Measurements from ENCODE around the gene FERD3L. TPM values are rescaled to one million over a fixed set of nuclear protein-coding genes. Genes with fewer than 3 reads are reported as not detected.

Gene FERD3L
- polyA plus RNA-seq, 3 donors: not detected

DNA sequence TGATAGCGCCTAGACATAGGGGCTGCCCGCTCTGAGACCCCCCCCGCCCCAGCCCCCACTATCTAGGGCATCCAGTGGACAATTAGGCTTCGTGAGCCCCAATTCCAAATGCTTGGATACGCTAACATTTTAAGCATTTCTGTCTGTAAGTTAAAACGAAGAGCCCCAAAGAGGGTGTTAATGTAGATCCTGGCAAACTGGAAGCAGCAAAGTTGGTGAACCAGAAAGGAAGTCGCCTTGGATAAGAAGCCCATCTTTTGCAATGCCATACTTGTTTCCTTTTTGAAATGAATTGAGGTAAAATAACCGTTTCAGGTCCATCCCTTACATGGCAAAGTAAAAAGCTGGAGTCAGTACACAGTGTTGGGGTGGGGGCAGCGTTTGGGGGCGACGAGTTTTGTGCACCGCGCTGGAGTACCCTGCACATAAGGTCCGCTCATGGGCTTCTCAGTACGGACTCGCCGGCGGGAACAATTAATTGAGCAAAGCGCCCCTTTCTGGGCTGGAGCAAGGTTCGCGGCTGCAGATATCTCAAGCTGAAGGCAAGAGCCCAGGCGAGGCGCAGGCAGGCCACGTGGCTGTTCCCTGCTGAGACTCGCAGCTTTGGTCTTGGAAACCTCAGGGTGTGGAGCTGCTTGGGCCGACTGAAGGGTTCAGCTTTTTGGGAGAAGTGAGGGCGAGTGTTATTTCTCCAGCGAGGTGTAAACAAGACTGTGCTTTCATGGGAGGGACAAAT is 26.4 kb downstream of the FERD3L start:
- DNase-seq (ENCODE audit: extremely low read depth in 1 of 11, low read depth in 9 of 11, low spot score in 4 of 11): no peak

DNA sequence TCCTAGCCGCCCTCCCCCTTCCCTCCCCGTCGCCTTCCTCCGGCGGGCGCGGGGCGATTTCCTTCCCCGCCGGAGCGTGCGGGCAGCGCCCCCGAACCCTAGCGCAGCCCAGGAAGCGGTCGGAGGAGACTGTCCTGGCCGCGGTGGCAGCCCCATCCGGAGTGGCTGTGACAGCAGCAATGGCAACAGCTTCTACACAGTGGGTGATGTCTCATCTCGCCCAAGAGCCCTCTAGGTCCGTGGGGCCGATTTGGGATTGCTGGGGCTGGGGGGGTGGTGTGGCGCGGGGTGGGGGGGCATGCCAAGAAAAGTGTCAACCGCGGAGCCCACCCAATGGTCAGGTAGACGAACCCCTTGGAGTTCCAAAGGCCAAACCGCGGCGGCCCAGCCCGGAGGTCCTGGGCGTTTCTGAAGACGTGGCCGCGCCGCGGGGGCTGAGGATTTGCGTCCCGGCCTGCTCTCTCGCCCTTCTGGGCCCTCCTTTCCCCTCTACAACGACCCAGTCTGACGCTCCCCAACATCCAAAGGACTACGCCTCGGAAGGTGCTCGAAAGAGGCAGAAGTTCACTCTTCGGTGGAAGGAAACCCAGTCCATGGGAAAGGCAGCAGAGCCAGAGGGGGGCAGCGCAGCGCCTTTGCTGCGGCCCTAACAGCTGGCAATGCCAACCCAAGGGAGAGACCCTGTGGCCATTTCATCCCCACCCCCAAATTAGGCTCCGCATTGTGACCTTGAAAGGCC is 27.2 kb downstream of the FERD3L start:
- DNase-seq (ENCODE audit: extremely low read depth in 1 of 11, low read depth in 9 of 11, low spot score in 4 of 11): no peak

DNA sequence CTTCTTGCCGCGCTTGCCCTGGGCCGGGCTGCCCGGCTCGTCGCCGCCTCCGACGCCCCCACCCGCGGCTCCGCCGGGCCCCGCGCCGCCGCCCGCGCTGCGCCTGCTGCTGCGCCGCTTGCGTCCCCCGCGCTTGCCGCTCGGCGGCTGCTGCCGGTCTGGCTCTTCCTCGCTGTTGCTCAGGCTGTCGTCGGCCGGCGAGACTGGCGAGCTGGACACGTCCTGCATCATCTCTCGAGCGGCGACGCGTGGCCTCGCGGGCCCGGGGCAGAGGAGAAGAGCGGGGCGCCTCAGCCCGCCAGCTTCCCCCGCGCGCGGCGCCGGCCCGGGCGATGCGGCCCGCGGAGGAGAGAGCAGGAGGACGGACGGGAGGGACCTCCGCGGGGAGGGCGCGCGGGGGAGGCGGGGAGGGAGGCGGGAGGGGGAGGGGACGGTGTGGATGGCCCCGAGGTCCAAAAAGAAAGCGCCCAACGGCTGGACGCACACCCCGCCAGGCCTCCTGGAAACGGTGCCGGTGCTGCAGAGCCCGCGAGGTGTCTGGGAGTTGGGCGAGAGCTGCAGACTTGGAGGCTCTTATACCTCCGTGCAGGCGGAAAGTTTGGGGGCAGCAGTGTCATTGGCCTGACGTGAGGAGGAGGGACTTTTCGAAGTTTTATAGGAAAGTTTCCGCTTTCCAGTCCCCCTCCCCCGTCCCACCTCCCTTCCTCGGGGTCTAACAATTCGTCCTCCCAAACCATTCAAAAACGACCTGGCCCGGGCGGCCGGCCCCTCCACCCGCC is 27.9 kb downstream of the FERD3L start, which contains the start of gene TWIST1:
TWIST1 (minus strand) TSS at position 546 of the 779 bp plus-strand sequence; CDS start at position 231, 315 bp downstream.
- peak in 5 of 11 donors; percentile 67 to 79 (median 76) for DNase-seq (ENCODE audit: extremely low read depth in 1 of 11, low read depth in 9 of 11, low spot score in 4 of 11)

DNA sequence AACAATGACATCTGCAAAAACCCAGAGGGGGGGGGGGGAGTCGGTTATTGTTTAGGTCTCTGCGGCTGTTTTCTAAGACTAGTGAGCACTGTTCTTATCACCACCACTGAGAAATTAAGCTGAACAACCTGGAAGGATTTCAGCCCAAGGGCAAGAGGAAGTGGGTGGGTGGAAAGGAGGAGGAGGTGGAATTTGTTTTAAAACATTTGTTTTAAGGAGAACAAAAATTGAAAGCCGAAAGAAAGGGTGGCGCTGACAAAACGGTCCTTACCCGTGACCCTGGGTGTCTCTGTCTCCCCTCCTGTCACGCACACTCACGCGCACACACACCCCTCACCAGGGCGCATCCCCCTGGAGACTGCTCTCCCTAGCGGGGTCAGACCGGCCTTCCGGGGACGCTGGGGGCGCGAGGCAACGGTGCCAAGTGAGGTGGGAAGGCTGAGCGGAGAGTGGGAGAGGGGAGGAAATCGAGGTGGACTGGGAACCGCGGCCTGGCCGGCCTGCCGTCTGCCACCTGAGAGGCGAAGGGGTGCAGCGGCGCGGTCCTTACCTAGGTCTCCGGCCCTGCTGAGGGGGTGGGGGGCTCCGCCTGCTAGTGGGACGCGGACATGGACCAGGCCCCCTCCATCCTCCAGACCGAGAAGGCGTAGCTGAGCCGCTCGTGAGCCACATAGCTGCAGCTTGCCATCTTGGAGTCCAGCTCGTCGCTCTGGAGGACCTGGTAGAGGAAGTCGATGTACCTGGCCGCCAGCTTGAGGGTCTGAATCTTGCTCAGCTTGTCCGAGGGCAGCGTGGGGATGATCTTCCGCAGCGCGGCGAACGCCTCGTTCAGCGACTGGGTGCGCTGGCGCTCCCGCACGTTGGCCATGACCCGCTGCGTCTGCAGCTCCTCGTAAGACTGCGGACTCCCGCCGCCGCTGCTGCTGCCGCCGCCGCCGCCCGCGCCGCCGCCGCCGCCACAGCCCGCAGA is 28.8 kb downstream of the FERD3L start:
- no peak for DNase-seq (ENCODE audit: extremely low read depth in 1 of 11, low read depth in 9 of 11, low spot score in 4 of 11)

DNA sequence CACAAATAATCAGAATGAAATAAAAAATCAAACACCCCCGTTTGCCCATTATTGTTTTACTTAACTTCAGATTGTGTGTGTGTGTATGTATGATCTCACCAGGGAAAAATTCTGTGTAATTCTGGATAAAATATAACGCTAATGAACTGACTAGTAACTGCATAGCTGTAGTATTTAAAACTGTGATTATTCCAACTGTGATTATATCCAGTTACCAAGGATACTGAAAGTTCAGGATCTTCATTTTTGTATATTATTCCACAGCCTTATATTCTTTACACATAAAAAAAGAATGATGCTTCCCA is 30.7 kb downstream of the FERD3L start:
- no peak for DNase-seq (ENCODE audit: extremely low read depth in 1 of 11, low read depth in 9 of 11, low spot score in 4 of 11)

DNA sequence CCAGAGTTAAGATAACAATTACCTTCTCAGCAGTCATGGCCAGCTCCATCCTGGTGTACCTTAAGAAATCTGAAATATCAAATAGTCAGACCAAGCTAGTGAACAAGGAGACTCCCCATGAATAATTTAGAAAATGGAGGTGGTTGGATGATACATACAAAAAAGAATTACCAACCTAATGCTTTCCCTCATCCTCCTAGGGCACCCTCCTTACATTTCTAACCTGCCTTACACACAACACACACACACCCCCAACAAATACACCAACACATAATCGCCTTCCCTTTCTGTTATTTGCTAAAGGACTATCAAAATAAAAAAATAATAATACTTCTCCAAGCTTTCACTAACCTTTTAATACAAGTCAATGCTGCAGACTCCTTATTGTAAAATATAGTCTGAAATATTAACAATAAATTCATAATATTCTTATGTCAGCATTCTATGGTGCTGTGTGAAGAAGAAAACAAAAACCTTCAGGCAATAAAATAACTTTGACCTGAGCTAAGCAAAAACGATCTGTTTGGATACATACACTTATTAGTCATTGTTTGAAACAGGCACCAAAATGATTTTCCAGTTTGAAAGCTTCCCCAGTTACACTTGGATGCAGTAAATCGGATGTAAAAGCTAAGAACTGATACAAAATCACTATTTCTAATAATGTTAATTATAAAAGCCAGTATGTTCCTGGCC is 31.2 kb downstream of the FERD3L start:
- no peak for DNase-seq (ENCODE audit: extremely low read depth in 1 of 11, low read depth in 9 of 11, low spot score in 4 of 11)

DNA sequence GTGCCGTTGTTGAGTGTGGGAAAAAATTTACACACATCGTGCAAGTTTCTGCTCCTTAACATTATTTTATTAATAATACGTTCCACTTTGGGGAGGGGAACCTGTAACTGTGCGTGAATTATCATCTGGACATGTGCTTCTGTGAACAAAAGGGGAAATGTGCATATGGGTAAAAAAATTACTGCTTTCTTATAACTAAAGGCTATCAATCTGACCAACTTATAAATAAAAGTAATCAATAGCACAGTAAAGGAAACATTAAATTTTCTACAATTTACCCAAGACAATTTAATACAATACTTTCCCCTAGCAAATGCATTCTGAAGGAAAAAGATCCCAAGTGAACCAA is 32.2 kb downstream of the FERD3L start:
- no peak for DNase-seq (ENCODE audit: extremely low read depth in 1 of 11, low read depth in 9 of 11, low spot score in 4 of 11)

DNA sequence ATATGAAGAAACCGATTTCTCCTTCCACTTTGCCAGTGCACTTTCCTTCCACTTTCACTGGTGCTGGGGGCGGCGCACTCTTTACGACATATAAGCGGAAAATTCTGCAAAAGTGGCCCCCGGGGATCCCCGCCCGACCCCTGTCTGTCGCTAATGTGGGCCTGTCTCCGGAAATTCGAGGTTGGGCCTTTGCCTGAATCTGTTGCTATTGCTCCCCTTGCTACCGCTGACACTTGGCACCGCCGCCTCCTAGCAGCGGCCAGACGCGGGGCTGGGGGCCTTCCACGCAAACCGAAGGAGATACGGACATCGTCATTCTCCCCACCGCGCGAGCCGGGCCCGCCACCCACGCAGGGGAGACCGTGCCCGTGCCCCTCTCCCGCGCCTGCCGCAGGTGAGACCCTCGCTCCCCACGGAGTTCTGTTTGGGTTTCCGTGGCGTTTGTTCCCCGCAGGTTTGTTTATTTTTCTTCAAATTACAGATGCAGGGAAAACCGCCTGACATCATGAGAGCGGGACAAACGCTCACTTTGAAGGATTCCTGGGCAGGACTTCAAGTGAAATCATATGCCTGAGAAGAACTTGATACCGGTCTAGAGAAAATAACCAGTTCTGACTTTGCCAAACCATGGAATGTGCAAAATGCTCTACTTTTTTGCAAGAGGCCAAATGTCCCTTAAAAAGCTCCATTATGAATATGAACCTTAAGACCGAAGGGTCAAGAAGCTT is 32.8 kb downstream of the FERD3L start:
- no peak for DNase-seq (ENCODE audit: extremely low read depth in 1 of 11, low read depth in 9 of 11, low spot score in 4 of 11)

DNA sequence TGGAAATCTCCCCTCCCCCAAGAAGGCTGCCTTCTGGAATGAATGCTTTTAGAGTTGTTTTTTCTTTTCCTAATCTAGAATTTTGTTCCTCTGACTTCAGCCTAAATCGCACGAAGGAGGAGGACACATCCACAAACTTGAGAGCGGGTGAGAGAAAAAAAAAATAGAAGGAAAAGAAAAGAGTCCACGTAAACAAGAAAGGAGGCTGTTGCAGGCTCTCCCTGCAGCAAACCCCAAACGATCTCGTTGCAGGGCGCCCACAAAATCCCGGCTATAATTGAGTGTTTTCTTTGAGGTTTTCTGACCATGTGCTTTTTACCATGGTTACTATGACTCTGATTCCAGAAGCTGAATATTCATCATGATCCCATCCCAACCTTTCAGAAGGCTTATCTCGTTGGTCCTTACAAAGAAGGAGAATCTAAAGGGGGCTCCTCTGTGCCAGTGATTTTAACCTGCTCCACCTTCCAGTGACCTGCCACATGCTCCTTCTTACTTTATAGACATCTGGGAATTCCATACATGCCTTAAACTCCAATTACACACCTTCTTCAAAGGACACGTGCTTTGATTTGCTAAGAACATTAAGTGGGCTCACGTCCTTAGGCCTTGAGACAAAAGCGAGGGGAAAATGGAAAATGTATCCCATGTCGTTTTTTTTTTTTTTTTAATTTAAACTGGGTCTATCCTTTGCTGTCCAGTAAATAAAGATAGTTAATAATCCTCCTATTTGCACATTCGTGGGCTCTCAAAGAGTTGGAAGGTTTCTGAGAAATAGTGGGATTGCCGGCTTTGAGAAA is 33.5 kb downstream of the FERD3L start:
- no peak for DNase-seq (ENCODE audit: extremely low read depth in 1 of 11, low read depth in 9 of 11, low spot score in 4 of 11)

DNA sequence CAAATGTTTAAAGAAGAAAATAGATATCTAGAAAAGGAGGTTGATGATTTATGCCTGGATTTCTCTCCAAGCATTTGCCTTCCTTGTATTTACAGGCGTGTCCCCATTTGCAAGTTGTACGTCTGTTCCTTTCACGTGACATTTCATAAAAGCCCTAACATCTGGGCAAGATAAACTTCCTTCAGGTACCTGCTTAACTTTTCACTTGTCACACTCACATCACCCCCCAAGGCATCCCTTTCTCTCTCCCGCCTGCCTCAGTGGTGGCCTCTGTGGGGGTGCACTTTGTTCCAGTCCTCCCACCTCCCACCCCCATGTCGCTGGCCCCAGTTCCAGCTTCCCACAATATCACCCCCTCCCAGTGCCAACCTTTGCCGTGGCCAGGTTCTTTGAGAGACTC is 34.4 kb downstream of the FERD3L start:
- DNase-seq (ENCODE audit: extremely low read depth in 1 of 11, low read depth in 9 of 11, low spot score in 4 of 11): no peak

DNA sequence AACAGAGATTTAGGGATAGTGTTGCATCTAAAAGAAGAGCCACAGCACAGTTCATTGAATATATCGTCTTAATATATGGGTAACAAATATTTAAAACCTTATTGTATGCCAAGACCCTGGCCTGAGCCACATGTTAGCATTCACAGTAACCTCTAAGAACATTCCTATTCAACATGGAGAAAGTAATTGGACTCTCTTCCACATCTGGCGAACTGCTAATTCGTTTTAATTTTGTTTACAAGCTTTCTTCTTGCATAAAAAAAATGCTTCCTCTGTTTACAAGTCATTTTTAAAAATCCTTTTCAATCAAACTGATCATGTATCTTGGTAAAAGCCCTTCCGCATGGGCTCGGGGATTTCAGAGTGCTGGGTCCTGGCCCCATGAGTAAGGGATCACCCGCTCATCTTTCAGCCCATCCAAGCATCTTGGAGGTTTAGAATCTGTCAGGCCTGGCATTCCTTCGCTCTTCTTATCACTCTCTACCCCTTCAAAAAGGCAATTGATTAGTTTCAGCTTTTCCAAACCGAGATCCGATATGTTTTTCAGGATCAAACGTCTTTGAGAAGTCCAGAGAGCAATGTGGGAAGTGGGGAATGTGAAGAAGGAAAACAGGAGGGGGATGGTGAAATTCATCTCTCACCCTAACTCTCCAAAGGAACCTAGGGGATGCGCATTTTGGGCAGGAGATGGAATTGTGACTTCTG is 35.0 kb downstream of the FERD3L start:
- DNase-seq (ENCODE audit: extremely low read depth in 1 of 11, low read depth in 9 of 11, low spot score in 4 of 11): no peak

DNA sequence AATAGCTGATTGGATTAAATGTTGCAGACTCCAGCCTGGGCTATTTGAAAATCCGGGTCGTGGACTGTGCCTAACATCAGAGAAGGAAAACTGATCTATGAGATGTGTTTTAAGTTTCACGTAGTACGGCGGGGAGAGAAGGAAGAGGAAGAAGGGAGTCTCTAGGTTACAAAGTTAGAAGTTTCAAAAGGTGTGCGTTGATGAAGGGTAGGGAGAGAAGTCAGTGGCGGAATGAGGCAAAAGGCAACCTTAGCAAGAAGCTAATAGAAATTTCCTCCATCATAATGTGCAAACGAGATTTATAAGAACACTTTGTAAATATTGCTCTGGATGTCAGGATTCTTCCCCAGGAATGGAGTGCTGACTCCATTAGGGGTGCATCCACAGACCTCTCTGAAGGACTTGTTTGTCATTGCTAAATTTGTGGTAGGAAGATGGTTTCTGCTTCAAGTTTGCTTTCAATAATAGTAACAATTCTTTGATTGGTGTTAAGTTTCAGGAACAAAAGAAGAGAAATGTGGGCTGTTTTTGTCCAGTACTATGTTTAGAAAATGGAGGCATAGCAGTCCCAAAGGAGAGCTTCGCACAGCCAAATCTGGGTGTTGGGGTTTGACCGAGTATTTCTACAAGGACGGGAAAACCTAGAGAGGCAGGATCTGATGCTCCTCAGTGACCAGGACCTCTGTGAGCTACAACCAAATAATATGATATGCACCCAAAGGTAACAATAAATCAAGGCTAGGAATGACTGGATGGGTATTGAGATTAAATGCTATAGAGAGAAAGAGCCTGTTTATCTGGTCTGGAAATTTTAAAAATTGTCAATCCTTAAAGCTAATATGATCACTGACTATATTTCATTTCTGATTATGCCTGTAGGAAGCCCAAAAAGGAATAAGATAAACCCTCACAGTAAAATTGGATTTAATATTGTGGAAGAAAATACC is 35.9 kb downstream of the FERD3L start:
- DNase-seq (ENCODE audit: extremely low read depth in 1 of 11, low read depth in 9 of 11, low spot score in 4 of 11): no peak

DNA sequence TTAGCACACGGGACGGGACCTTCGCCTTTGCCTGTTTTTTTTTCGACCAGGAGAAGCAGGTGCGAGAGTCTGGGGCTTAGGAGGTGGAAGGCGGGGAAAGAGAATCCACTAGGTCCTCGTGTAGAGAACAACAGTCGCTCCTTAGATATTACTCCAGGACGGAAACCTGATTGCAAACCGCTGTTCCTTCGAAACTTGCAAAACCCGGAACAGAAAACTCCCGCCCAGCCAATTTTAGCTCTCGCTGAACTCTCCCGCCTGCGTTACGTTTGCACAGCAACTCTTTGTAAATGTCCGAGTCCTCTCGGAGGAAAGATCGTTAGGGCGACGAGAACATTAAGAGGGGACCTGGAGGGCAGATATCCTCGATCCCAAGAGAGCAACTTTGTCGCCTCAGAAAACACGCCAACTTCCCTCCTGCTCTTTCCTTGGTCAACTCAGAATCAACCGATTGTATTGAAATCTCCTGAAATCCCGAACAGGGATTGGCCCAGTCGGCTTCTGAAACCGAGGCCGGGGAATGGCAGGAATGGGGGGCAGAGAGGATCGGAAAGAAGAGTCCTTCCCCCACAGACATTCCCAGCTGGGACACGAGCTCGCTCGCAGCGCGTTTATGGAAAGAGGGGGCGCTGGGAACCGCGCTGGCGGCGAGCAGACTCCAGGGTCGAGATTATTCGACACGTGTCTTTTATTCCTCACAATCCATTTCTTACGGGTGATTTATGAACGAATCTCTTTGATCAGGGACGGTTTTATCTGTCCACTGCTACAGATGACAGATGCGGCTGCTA is 37.7 kb downstream of the FERD3L start:
- peak in 1 of 11 donors; percentile 53 for DNase-seq (ENCODE audit: extremely low read depth in 1 of 11, low read depth in 9 of 11, low spot score in 4 of 11)

DNA sequence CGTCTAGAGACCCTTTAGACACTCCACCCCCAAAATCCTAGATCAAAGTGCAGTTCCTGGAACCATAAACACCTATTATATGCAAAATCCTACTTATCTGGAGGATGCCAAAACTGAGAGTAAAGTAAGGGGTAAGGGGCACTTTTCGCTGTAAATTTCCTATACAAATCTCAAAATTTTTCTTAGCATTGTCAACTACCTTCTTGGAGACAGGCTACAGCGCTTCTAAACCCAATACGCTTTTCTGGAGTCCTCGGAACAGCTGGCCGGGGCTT is 38.2 kb downstream of the FERD3L start:
- no peak for DNase-seq (ENCODE audit: extremely low read depth in 1 of 11, low read depth in 9 of 11, low spot score in 4 of 11)

All from renal cortex interstitium (tissue), 11 donors.